Nephron (organoid): ENCODE data around the gene ACAA1.
A peak's percentile ranks its signal among the peaks of the same experiment; 100 is the strongest.
"Not testable (repeated sequence)": the region's sequence is repeated elsewhere in the genome, so short reads cannot be mapped to it uniquely, and the experiment has no call there.

Experiments
- H3K27ac Mint-ChIP-seq, 3 experiments: 2 replicates each; pipeline ENCODE4 v1.8.0; 2020; ENCODE audit warnings: mixed read lengths in 3 of 3, mild to moderate bottlenecking in 2 of 3, moderate library complexity in 1 of 3
- H3K27me3 Mint-ChIP-seq: 2 replicates; pipeline ENCODE4 v1.8.0; 2021; ENCODE audit warnings: low read depth, mild to moderate bottlenecking, moderate library complexity, mixed read lengths
- H3K36me3 Mint-ChIP-seq: 2 replicates; pipeline ENCODE4 v1.8.0; 2020; ENCODE audit warnings: low read depth, mixed read lengths
- H3K4me1 Mint-ChIP-seq: 2 replicates; pipeline ENCODE4 v1.8.0; 2020; ENCODE audit warnings: mixed read lengths
- H3K4me3 Mint-ChIP-seq, 3 experiments: 2 replicates each; pipeline ENCODE4 v1.8.0; 2020; ENCODE audit warnings: mild to moderate bottlenecking in 3 of 3, mixed read lengths in 3 of 3, moderate library complexity in 2 of 3
- H3K9me3 Mint-ChIP-seq: 2 replicates; pipeline ENCODE4 v1.8.0; 2020; ENCODE audit warnings: mixed read lengths
- TF ChIP-seq, protein P1 (sequence below), 3 experiments: fragments of 200-600 bp; sonication (generic); IDR thresholded peaks; one replicate each; pipeline ENCODE4 v1.5.0; 2021; ENCODE audit warnings: antibody characterized with exemption in 3 of 3; ENCODE audit not compliant: unreplicated experiment in 3 of 3

Gene ACAA1

DNA sequence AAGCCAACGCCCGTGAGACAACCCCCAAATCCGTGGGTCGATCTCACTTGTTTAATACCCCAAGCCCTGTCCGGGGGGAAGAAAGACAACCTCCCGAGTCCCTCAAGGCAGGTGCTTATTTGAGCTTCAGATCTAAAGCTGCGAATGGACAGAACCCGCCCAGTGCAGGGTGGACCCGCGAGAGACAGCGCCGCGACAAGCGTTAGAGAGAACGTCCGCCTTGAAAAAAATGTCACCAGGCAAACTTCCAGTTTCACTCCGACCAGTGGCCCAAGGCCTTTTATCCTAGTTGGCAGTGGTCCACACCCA lies 27.7 kb upstream of the ACAA1 start:
- Mint-ChIP-seq H3K27me3 (no peaks in the 10 kb centered on the region), H3K4me3 (peak overlapping the region; percentile 98 to 99 (median 98)), H3K36me3 (peaks cover 8% of the 10 kb centered on the region), H3K4me1 (peaks cover 27% of the 10 kb centered on the region), H3K9me3 (no peaks in the 10 kb centered on the region), H3K27ac (peak overlapping the region; percentile 99 to 100 (median 100))
- TF ChIP-seq, protein P1, sequence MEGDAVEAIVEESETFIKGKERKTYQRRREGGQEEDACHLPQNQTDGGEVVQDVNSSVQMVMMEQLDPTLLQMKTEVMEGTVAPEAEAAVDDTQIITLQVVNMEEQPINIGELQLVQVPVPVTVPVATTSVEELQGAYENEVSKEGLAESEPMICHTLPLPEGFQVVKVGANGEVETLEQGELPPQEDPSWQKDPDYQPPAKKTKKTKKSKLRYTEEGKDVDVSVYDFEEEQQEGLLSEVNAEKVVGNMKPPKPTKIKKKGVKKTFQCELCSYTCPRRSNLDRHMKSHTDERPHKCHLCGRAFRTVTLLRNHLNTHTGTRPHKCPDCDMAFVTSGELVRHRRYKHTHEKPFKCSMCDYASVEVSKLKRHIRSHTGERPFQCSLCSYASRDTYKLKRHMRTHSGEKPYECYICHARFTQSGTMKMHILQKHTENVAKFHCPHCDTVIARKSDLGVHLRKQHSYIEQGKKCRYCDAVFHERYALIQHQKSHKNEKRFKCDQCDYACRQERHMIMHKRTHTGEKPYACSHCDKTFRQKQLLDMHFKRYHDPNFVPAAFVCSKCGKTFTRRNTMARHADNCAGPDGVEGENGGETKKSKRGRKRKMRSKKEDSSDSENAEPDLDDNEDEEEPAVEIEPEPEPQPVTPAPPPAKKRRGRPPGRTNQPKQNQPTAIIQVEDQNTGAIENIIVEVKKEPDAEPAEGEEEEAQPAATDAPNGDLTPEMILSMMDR (IDR thresholded peaks at IDR 0.05; ENCODE audit: unreplicated experiment in 3 of 3): no peak

DNA sequence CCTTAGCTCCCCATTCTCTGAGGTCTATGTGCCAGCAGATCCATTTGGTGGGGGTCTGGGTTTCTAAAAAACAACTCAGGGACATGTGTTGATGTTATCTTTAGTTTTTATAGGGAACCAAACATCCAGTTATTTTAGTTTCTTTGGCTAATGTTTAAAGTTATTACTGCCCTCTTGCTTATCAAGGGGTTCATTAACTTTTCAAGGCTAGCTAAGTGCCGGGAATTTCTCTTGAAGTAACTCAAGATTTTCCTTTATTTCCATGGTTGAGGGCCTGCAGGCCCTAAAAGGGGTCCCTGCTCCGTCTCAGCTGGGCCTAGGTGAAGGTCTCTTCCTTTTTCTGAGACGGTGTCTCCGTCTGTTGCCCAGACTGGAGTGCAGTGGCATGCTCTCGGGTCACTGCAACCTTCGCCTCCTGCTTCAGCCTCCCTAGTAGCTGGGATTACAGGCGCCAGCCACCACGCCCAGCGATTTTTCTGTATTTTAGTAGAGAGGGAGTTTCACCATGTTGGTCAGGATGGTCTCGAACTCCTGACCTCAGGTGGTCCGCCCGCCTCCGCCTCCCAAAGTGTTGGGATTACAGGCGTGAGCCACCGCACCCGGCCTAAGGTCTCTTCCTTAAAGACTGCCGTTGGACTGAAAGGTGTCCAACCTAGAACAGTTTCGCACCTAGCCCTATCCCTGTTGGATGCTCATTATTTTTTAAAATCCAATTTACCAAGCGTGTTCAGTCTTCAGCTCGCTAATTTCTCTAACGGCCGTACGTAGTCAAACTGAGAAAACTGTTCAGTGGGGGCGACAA lies 27.1 kb upstream of the ACAA1 start:
- TF ChIP-seq, protein P1 (IDR thresholded peaks at IDR 0.05; ENCODE audit: unreplicated experiment in 3 of 3): no peak
- no peaks in the 10 kb centered on the region for H3K27me3 Mint-ChIP-seq

DNA sequence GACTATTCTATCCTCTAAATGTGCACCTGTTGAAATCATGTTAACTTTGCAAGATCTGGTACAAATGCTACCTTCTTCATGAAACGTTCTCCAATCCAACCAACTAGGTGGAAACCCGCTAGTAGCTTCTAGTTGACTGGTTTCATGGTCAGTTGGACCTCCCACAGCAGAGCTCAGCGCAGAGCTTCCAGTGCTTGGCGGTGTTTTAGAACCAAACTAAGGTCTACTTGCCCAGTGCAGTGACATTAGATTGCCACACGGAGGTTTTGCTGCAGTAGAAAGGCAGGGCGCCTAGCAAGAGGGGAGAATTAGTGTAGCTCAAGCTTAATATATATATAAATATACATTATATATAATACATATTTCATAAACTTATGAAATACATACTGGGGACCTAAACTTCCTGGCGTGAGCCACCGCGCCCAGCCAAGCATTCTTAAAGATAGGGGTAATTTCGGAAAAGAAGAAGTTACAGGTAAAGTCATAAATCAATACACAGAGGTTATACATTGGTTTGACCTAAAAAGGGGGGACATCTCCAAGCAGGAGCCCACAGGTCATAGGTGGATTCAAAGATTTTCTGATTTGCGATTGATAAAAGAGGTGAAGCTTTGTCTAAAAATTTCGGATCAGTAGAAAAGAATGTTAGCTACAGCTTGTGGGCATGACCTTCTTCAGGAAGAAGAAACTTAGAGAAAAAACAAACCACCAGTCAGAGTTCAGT lies 26.4 kb upstream of the ACAA1 start:
- TF ChIP-seq, protein P1 (IDR thresholded peaks at IDR 0.05; ENCODE audit: unreplicated experiment in 3 of 3): peak in 1 of 3 experiments; percentile 11
- Mint-ChIP-seq H3K36me3 (peaks cover 8% of the 10 kb centered on the region), H3K4me1 (peaks cover 21% of the 10 kb centered on the region), H3K4me3 (peak overlapping the region; percentile 62 to 99 (median 82)), H3K27me3 (no peaks in the 10 kb centered on the region), H3K27ac (peak overlapping the region in 2 of 3 experiments; percentile 100), H3K9me3 (no peaks in the 10 kb centered on the region)

More for the DNA sequence above, 27.1 kb upstream of the ACAA1 start:
- Mint-ChIP-seq H3K36me3 (peaks cover 8% of the 10 kb centered on the region), H3K27ac (peak overlapping the region; percentile 99 to 100 (median 100)), H3K4me3 (peak overlapping the region; percentile 98 to 99 (median 98)), H3K9me3 (no peaks in the 10 kb centered on the region), H3K4me1 (peaks cover 27% of the 10 kb centered on the region)

DNA sequence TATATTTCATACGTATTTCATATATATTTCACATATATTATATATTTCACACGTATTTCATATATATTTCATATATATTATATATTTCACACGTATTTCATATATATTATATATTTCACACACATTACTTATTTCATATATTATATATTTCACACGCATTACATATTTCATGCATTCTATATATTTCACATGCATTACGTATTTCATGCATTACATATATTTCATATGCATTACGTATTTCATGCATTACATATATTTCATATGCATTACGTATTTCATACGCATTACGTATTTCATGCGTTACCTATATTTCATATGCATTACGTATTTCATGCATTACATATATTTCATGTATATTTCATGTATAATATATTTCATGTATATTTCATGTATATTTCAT lies 23.8 kb upstream of the ACAA1 start:
- H3K27me3 Mint-ChIP-seq, H3K4me3 Mint-ChIP-seq, H3K27ac Mint-ChIP-seq, H3K36me3 Mint-ChIP-seq, H3K4me1 Mint-ChIP-seq, H3K9me3 Mint-ChIP-seq: not testable (repeated sequence)

DNA sequence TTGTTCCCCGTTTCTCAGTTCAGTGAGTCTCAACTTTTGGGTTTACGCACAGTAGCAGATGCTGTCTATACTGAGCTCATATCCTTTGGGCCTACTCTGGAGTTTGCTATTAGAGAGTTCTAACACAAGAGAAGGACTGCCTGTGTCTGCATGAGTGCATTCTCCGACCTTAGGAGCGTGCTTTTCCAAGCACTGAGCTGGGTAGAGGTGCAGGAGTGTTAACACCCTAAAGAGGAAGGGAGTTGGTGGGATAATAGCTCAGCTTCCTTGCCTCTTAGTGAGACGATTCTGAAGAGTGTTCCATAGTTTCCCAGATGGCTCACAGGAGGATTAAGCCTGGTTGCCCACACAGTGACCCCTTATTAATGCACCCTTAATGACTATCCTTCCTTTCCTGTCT lies 21.5 kb upstream of the ACAA1 start:
- H3K36me3 Mint-ChIP-seq: no peaks in the 10 kb centered on the region

DNA sequence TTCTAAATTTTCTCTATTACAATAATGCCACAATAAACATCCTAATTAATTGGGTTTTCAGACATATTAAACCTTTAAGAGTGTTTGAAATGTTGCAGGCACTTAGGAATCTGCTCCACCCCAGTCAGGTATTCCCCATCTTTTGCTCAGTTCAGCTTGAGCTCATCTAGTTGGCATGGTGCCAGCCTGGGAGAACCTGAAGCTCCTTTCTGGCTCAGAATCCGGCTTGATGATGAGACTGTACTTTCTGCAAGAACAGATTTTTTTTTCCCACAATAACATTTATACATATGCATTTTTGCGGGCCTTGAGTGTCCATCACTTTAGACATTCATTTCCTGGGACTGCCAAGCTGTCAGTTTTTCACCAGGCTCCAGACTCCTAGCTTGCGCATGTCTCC lies 20.7 kb upstream of the ACAA1 start:
- Mint-ChIP-seq H3K27ac (no peak overlapping the region), H3K4me3 (no peak overlapping the region), H3K4me1 (no peaks in the 10 kb centered on the region), H3K36me3 (no peaks in the 10 kb centered on the region), H3K27me3 (no peaks in the 10 kb centered on the region), H3K9me3 (no peaks in the 10 kb centered on the region)
- TF ChIP-seq, protein P1 (IDR thresholded peaks at IDR 0.05; ENCODE audit: unreplicated experiment in 3 of 3): no peak

More for the DNA sequence above, 21.5 kb upstream of the ACAA1 start:
- no peak overlapping the region for H3K27ac Mint-ChIP-seq
- TF ChIP-seq, protein P1 (IDR thresholded peaks at IDR 0.05; ENCODE audit: unreplicated experiment in 3 of 3): no peak
- no peak overlapping the region for H3K4me3 Mint-ChIP-seq
- H3K9me3 Mint-ChIP-seq: no peaks in the 10 kb centered on the region
- H3K27me3 Mint-ChIP-seq: no peaks in the 10 kb centered on the region
- H3K4me1 Mint-ChIP-seq: no peaks in the 10 kb centered on the region
